T follicular helper cell (primary cell): Measurements from ENCODE around the gene CLINT1.

Source experiments
- DNase-seq: peaks from one replicate; pipeline ENCODE4 v3.0.0-alpha.2; 2020; ENCODE audit warnings: low read depth

Gene CLINT1

GRCh38 chr5:157758706-157759105, 100.2 kb downstream of the CLINT1 start:
- no peak for DNase-seq

GRCh38 chr5:157756122-157756521, 102.8 kb downstream of the CLINT1 start:
- DNase-seq, result no peak

GRCh38 chr5:157750320-157750719, 108.6 kb downstream of the CLINT1 start:
- no peak for DNase-seq

DNA sequence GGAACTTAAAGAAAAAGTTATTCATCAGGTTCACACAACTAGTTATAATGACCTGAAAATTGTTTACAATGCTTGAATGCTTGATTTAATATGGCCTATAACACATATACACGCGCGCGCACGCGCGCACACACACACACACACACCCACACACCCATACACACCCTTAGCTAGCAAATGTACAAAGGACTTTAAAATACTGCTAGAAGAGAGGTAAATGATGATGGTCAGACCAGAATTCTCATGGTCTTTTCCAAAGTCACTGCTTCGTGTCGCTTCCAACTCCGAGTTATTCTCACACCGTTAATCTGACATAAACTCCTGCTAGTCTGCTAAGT, 109.5 kb downstream of the CLINT1 start:
- no peak for DNase-seq

- DNase-seq, result no peak
Measured at GRCh38 chr5:157748760-157749461, 110.0 kb downstream of the CLINT1 start.

- DNase-seq, result no peak
Measured at GRCh38 chr5:157747766-157748700, 110.9 kb downstream of the CLINT1 start.

DNA sequence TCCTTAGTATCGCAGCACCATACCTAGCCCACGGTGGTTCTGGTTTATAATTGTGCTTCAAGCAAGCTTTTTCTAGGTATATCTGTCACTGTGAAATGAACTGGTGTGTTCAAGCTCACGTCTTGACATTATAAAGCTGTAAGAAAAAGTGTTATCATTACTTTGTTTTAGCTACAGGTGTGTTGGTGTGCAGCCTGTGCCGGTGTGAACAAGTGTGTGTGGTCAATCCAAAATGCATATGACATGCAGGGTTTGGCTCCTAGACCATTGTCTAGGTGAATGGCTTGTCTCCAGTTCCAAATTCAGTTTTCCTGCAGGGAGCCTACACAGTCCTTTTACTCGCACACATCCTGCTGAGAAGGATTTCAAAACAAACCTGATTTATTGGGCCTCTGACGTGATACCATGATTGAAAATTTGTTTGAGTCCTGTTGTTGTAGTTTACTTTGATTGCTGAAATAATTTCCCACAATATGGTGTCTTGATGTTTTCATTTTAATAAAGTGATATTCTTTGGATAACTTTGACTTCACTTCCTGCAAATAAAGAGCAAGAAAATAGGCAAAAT, 111.7 kb downstream of the CLINT1 start:
- DNase-seq, result no peak

DNA sequence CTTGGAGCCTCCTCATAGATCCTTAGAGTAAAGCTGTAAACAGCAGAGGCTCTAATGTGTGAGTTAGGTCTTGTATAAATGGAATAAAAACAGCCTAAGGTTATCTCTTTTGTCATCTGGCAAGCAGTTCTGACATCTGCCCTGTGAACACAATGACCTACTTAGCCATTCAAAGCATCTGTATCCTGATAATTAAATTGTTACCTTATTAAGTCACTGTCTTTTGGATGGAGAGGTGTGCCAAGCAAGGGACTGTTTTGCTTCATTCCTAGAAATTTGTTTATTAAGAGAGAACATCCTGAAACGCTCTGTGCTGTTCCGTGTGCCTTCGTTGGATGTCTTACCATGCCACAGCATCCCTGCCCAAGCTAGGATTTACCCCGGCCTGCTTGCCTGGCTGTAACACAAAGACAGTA, 113.9 kb downstream of the CLINT1 start:
- DNase-seq, result no peak

GRCh38 chr5:157744051-157745011, 114.6 kb downstream of the CLINT1 start:
- DNase-seq, result no peak

DNA sequence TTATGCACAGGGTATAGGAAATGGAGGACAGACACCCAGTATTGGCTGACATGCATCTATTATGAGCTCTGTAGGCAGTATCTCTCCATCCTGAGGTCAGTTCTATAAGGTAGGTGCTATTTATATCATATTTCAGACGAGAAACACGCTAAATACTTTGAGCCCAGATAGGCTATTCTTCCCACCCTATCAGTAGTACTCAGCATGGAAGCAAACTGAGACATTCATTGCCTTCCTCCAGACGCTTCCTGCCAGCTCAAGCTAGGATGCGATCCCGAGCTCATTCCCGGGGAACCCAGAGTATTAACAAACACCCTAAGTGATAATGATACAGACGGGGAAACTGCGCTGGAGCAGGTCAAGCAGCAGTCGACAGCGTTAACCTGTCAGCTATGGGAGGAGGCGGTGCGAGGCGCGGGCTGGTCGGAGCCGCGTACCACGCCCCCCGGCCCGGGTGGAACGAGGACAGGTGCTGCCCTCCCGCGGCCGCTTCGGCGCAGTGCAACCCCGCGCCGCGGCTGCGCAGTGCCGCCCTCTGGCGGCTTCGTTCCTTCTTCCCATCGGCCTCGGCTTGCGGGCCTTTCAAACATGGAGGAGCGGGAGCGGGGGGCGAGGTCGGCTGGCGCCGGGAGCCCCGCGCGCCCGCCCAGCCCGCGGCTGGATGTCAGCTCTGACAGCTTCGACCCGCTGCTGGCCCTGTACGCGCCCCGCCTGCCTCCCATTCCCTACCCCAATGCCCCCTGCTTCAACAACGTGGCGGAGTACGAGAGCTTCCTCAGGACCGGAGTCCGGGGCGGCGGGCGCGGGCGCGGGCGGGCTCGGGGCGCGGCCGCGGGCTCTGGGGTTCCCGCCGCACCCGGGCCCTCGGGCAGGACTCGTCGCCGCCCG, 115.5 kb downstream of the CLINT1 start, which contains the start of gene LSM11:
TSS of gene LSM11 (plus strand) at position 550 of the 888 bp plus-strand sequence. CDS start at position 589, 39 bp downstream.
- peak; percentile 81 for DNase-seq

GRCh38 chr5:157741131-157741530, 117.8 kb downstream of the CLINT1 start:
- DNase-seq, result no peak

- DNase-seq, result no peak
Measured at GRCh38 chr5:157740229-157740610, 118.7 kb downstream of the CLINT1 start.

DNA sequence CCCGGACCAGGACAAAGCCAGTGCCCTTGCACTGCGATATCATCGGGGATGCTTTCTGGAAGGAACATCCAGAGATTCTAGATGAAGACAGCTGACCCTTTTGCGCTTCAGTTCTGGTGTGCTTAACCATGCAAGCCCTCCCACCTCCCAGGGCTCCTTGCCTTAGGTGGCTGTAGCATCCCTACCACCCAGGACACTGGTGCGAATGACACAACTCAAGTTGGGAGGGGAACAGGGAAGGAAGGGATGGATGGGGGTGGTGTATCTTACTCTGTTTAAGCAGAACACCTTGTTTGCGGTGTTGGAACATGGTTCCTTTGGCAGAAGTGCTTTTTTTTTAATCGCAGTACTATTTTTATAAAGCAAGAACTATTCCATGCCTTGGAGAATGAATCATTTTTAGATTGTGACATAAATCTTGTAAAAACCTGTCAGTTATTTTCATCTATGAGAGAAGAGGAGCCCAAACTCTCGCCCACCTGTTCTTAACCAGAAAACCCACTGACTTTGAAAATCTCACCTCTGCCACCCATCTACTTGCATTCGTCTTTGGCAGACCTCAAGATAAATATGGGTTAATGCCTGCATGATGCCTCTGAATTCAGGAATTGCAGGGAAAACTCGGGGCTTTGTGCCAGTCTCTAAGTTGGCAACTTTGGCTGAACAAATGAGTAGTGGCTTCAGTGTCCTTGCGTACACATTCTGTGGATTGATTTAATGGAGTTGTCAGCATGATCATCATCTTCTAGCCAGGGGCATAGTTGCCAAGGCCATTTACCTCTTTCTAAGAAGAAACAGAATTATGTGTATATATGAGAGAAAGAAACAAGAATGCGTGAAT, 119.3 kb downstream of the CLINT1 start:
- DNase-seq, result no peak

- no peak for DNase-seq
Measured at GRCh38 chr5:157735991-157736390, 123.0 kb downstream of the CLINT1 start.
